Measurements from ENCODE around the gene NUDT13.

The NUDT13 gene

GRCh38 chr10:73166972-73167371, 56.7 kb downstream of the NUDT13 start:
- peak overlapping the region; percentile 99 for H3K27ac Mint-ChIP-seq
- peaks cover 38% of the 10 kb centered on the region for H3K4me1 Mint-ChIP-seq (ENCODE audit: low read depth)
- peak overlapping the region; percentile 98 for H3K4me3 Mint-ChIP-seq
- H3K9me3 Mint-ChIP-seq = no peaks in the 10 kb centered on the region
- H3K36me3 Mint-ChIP-seq (ENCODE audit: low read depth) = peaks cover 18% of the 10 kb centered on the region
- H3K27me3 Mint-ChIP-seq (ENCODE audit: low read depth) = no peaks in the 10 kb centered on the region

GRCh38 chr10:73167458-73167782, 57.2 kb downstream of the NUDT13 start:
- H3K27me3 Mint-ChIP-seq (ENCODE audit: low read depth) = no peaks in the 10 kb centered on the region
- H3K36me3 Mint-ChIP-seq (ENCODE audit: low read depth) = peaks cover 15% of the 10 kb centered on the region
- peaks cover 34% of the 10 kb centered on the region for H3K4me1 Mint-ChIP-seq (ENCODE audit: low read depth)
- peak overlapping the region; percentile 98 for H3K4me3 Mint-ChIP-seq
- H3K27ac Mint-ChIP-seq = peak overlapping the region; percentile 99
- no peaks in the 10 kb centered on the region for H3K9me3 Mint-ChIP-seq

- Mint-ChIP-seq H3K27me3 (ENCODE audit: low read depth) (no peaks in the 10 kb centered on the region), H3K27ac (peak within 1 kb of the TSS; percentile 99), H3K36me3 (ENCODE audit: low read depth) (peaks cover 11% of the 10 kb centered on the region), H3K9me3 (no peaks in the 10 kb centered on the region), H3K4me1 (ENCODE audit: low read depth) (peaks cover 31% of the 10 kb centered on the region), H3K4me3 (peak within 1 kb of the TSS; percentile 98)
Observed at GRCh38 chr10:73167783-73168464, 57.7 kb downstream of the NUDT13 start, which contains the start of the genes ECD and FAM149B1. ECD (minus strand) TSS chr10:73168008; CDS start chr10:73163937, 4,071 bp downstream. FAM149B1 (plus strand) TSS chr10:73168119; CDS start chr10:73168340, 221 bp downstream.

GRCh38 chr10:73168465-73168803, 58.2 kb downstream of the NUDT13 start:
- Mint-ChIP-seq H3K9me3 (no peaks in the 10 kb centered on the region), H3K4me1 (ENCODE audit: low read depth) (peaks cover 29% of the 10 kb centered on the region), H3K4me3 (peak overlapping the region; percentile 98), H3K27me3 (ENCODE audit: low read depth) (no peaks in the 10 kb centered on the region), H3K27ac (peak overlapping the region; percentile 91), H3K36me3 (ENCODE audit: low read depth) (peaks cover 9% of the 10 kb centered on the region)

- no peak overlapping the region for H3K4me3 Mint-ChIP-seq
- H3K9me3 Mint-ChIP-seq = no peaks in the 10 kb centered on the region
- no peak overlapping the region for H3K27ac Mint-ChIP-seq
- H3K4me1 Mint-ChIP-seq (ENCODE audit: low read depth) = peaks cover 25% of the 10 kb centered on the region
- H3K36me3 Mint-ChIP-seq (ENCODE audit: low read depth) = peaks cover 9% of the 10 kb centered on the region
- no peaks in the 10 kb centered on the region for H3K27me3 Mint-ChIP-seq (ENCODE audit: low read depth)
Observed at GRCh38 chr10:73169320-73169719, 59.1 kb downstream of the NUDT13 start.

- Mint-ChIP-seq H3K27me3 (ENCODE audit: low read depth) (no peaks in the 10 kb centered on the region), H3K4me3 (no peak overlapping the region), H3K36me3 (ENCODE audit: low read depth) (peaks cover 2% of the 10 kb centered on the region), H3K27ac (no peak overlapping the region), H3K4me1 (ENCODE audit: low read depth) (peaks cover 4% of the 10 kb centered on the region), H3K9me3 (no peaks in the 10 kb centered on the region)
Observed at GRCh38 chr10:73172867-73173266, 62.6 kb downstream of the NUDT13 start.

- Mint-ChIP-seq H3K4me1 (ENCODE audit: low read depth) (no peaks in the 10 kb centered on the region), H3K4me3 (no peak overlapping the region), H3K27me3 (ENCODE audit: low read depth) (no peaks in the 10 kb centered on the region), H3K27ac (no peak overlapping the region), H3K9me3 (no peaks in the 10 kb centered on the region), H3K36me3 (ENCODE audit: low read depth) (peaks cover 3% of the 10 kb centered on the region)
Observed at GRCh38 chr10:73174148-73174925, 64.1 kb downstream of the NUDT13 start.

All from T-helper 1 cell treated with Interleukin-12 subunit alpha and Interleukin-12 subunit beta and Interleukin-4 antibody, amounts not matched to agents 30 μg/mL and 1 μg/mL, for 36 hours (primary cell).